Adrenal gland (tissue), 5 donors: ENCODE results near the gene FAM131C.

Experiments used
- POLR2A ChIP-seq, 2 donors: fragments of 450-650 bp; IDR thresholded peaks; one replicate each; pipeline ENCODE4 v1.6.1; 2017; ENCODE audit warnings: antibody characterized with exemption in 2 of 2, mild to moderate bottlenecking in 2 of 2, moderate library complexity in 1 of 2
- TF ChIP-seq, protein P1 (sequence below), 6 experiments: fragments of 450-650 bp in 4 of 6; fragments of 200-600 bp in 2 of 6; sonication (generic) in 1 of 6; IDR thresholded peaks; 1 replicate in 5 of 6; 2 replicates in 1 of 6; pipeline versions ENCODE4 v1.5.1 to v1.8.0; 2016 to 2021; ENCODE audit warnings: antibody characterized with exemption in 6 of 6, mild to moderate bottlenecking in 2 of 6, moderate library complexity in 1 of 6
- donor health status: DM: no; HTN: no; CAD: no.

DNA sequence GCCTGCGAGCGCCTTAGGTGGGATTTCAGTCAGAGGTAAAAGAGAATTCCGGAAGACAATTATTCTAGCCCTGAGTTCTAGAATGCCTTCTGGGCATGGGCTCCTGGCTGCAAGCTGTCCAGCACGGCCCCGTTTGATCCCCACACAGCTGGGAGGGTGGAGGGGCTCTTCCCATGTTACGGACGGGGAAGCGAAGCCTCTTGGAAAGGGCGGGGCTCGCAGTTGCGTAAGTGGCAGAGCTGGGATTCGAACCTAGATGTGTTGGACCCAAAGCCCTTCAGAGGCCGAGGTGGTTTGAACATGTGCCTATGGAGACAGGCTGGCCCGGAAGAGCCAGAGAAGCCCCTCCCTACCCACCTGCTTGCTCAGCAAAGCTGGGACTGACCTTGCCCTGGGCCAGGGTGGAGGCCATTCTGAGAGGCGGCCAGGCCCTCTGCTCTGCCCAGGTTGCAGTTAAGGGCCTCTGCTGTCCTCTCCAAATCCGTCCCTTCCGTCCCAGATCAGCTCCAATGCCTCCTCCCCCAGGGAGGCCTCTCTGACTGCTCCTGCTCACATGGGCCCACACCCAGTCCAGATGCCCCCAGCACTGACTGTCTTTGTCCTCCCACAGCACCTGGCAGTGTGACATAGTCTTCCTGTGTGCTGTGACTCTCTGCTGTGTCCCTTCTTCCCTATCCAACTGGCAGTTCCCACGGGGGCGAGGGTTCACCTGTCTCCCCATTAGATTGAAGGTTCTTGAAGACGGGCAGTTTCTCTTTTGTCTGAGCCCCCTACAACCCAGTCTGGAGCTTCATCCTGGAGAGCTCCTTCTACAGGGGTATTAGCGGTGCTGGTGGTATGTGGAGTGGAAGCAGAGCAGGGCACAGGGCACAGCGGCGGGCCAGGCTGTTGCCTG lies 54.5 kb downstream of the FAM131C start:
- TF ChIP-seq, protein P1, sequence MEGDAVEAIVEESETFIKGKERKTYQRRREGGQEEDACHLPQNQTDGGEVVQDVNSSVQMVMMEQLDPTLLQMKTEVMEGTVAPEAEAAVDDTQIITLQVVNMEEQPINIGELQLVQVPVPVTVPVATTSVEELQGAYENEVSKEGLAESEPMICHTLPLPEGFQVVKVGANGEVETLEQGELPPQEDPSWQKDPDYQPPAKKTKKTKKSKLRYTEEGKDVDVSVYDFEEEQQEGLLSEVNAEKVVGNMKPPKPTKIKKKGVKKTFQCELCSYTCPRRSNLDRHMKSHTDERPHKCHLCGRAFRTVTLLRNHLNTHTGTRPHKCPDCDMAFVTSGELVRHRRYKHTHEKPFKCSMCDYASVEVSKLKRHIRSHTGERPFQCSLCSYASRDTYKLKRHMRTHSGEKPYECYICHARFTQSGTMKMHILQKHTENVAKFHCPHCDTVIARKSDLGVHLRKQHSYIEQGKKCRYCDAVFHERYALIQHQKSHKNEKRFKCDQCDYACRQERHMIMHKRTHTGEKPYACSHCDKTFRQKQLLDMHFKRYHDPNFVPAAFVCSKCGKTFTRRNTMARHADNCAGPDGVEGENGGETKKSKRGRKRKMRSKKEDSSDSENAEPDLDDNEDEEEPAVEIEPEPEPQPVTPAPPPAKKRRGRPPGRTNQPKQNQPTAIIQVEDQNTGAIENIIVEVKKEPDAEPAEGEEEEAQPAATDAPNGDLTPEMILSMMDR (IDR thresholded peaks at IDR 0.05) = no peak
- TF ChIP-seq POLR2A (IDR thresholded peaks at IDR 0.05) = no peak
